GM19043 (cell line): ENCODE measurements around the gene HEBP1.

Experiments
- ATAC-seq: cut with Tn5 transposase; IDR thresholded peaks from one replicate; pipeline ENCODE4 v1.9.1; 2021; ENCODE audit warnings: low read depth; ENCODE audit not compliant: unreplicated experiment

Gene HEBP1

DNA sequence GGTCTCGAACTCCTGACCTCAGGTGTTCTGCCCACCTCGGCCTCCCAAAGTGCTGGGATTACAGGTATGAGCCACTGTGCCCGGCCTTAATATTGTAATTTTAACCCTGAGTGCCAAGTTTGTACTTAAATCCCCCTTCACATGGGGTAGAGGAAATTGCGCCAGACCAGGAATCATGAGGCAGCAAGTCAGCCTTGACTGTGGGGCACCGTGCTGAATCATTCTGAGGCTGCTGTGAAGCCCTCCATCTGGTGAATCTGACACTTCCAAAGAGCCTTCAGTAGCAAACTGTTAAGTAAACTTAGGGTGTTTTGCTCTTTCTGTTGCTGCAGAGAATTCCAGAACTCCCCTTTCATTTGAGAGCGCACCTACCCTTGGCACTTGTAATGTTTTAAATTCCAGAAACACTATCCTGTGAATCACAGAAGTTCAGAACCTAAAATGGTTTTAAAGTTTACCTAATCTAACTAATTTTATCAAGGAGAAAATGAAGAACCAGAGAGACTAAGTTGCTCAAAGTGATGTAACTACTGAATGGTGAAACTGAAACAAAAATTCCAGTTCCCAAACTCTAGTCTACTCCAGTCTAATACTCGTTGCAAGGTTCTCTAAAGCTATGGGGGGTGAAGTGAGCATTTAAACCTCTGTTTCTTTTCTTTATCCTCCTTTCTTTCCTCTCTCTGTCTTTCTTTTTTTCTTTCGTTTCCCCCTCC is 7.5 kb downstream of the HEBP1 start:
- ATAC-seq, result no peak

DNA sequence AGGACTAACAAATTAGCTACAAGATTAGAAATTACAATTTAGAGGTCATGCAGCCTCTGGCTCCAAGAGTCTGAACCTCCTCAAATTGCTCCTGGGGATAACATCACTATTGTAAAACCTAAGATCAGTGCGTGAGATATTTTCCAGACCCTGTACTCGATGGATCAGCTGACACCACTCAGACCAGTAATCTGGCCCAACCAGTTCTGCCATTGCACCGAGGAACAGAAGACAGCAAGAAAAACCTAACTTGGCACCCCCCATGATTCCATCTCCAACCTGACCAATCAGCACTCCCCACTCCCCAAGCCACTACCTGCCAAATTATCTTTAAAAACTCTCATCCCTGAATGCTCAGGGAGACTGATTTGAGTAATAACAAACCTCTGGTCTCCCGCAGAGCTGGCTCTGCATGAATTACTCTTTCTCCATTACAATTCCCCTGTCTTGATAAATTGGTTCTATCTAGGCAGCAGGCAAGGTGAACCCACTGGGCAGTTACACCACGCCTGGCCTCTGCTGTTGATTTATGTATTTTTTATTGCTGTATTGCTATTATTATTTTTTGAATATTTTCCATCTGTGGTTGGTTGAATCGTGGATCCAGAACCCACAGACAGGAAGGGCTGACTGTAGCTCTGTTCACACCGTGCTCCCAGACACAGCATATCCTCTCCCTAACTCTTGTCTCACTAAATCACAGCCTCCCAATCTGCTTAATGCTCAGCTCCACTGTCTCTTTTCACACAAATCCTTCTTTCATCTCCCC is 9.2 kb downstream of the HEBP1 start:
- no peak for ATAC-seq

DNA sequence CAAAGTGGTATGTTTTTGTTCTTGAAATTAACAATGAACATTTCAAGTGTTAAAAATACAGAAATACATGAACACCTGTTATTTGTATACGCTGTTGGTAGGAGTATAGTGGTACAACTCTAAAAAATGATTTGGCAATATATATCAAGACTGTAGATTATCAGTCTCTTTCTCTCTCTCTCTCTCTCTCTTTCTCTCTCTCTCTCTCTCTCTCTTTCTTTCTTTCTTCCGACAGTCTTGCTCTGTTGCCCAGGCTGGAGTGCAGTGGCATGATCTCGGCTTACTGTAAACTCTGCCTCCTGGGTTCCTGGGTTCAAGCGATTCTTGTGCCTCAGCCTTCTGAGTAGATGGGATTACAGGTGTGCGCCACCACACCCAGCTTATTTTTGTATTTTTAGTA is 12.6 kb downstream of the HEBP1 start:
- no peak for ATAC-seq

DNA sequence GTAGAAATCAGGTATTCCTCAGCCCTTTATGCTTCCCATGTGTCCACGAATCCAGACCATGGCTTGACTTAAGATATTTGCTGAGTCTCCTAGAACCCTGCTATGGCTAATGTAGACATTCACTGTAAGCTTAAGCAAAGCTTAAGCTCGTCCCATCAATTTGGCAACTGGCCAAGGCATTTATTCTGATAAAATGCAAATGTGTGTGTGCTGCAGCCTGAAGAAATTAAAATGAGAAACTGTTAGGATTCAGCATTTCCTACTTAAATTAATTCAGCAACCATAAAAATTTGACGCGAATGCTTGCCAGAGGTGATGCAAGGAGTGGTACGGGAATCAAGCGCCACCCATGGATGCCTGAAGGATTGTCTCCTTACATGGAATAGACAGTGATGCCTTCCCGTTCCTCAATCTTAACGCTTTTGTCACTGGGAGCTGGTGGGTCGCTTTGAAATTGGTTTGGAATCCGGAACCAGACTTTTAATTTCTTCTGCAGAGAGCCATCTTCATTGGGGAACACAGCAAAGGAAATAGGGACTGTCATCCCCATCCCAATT is 13.2 kb downstream of the HEBP1 start:
- no peak for ATAC-seq

GRCh38 chr12:12985817-12986408 is 14.2 kb downstream of the HEBP1 start:
- no peak for ATAC-seq

DNA sequence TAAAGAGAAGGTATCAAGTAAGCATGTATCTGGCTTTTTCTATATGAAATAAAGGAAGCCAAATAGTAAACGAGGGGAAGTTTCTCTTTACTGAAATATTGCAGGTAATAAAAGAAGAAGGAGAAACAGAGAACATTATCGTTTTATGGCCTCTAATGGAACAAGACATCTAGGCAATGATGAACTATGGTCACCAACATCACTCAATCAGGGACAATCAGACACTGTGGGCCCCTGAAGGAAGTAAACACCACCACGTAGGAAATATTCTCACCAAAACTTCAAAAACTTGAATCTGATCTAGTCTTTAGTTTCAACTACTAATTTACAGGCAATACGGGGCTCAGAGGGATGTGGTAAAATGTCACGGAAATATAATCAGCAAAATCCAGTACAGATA is 15.9 kb downstream of the HEBP1 start:
- no peak for ATAC-seq

DNA sequence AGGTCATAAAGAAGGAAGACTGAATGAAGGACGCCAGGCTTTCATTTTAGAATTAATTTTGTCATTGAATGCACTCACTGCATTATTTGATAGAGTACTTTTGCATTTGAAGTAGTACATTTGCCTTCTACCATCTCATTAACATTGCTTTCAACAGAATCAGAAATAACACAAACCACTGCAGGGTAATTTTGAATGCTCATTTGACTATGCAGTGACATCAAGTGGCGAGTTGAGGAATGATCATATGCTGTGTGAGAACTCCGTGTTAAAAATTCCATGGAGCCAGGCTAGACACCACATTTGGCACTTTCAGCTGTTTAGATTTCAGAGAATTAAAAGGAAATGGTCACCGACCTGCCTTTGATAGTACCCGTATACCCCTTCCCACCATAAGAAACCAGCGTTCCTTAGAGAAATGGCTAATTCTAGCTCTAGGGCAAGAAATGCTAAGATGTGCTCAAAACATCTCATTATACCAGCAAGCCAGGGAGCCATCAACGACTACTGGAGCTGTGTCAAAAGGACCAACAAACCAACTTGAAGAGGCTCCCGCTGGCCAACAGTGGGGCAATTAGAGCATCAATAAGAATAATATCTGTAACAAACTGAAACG is 16.5 kb downstream of the HEBP1 start:
- no peak for ATAC-seq

GRCh38 chr12:12982331-12982730 is 17.7 kb downstream of the HEBP1 start:
- no peak for ATAC-seq

GRCh38 chr12:12979731-12980259 is 20.3 kb downstream of the HEBP1 start:
- ATAC-seq, result no peak

DNA sequence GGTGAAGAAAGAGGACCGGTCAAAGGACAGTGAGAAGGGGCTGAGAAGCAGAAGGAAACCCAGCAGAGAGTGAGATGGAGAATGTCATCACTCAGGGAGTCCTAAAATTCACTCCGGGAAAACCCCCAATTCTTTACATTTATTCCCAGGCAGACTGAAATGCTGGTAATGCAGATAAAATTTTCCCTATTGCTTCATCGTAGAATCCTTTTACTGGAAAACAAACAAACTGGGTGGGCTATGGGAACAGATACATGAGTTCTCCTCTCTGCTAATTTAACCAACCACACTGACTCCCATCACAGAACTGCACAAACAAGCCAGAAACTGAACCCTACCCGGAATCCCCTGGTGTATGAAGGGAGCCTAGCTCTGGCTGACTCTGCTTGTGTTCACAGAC is 20.9 kb downstream of the HEBP1 start:
- ATAC-seq, result no peak

GRCh38 chr12:12977231-12977630 is 22.8 kb downstream of the HEBP1 start:
- ATAC-seq, result no peak

GRCh38 chr12:12976366-12976765 is 23.7 kb downstream of the HEBP1 start:
- ATAC-seq, result no peak

DNA sequence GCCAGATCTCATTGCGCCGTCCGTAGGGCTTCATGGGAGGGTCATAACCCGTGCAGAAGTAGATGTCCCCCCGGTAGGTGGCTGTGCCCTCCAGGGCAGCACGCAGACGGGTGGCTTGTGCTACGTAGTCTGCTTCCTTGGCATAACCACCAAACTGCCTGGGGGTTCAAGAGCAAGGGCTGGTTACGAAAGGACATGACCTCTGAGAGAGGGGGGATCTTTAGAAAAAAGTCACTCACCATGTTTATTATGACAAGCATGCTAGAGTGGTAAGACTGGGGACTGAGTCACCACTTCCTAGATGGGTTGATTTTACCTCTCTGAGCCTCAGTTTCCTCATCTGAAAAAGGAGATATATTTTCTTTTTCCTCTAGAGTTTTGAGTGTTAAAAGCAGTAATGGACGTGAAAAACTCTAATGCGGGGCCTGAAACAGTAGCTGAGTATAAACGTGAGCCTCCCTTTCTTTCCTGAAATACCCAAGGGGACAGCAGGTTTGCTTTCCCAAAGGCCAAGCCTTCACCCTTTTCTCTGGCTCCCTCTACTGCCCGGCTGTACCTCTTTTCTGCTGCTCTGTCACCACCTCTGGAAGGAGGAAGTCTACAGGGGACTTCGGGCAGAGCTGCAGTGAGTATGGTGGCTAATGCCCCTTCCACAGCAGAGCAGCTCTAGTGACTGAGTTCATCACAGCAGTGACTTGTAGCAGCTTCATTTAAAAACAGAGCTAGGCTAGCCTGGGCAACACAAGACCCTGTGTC is 24.6 kb downstream of the HEBP1 start:
- no peak for ATAC-seq

DNA sequence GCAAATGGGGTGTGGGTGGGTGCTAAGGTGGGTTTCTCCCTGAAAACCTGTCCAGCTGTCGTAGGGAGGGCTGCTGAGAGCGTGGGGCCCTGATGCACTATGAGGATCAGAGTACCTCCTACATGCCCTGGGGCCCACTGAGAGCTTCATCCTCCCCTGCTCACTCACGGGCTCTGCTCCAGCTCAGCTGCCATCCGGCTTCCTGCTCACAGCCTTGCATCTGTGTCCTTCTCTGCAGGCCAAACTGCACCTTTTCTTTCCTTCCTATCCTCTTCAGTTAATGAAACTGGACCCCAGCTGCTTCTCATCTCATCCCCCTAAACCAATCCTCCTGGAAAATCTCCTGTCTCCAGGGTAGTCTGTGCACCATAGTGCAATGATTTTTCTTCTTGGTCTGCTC is 25.9 kb downstream of the HEBP1 start:
- ATAC-seq, result no peak

GRCh38 chr12:12973019-12973418 is 27.0 kb downstream of the HEBP1 start:
- ATAC-seq, result no peak

GRCh38 chr12:12965836-12966235 is 34.2 kb downstream of the HEBP1 start:
- no peak for ATAC-seq

GRCh38 chr12:12964255-12964654 is 35.8 kb downstream of the HEBP1 start:
- no peak for ATAC-seq

- no peak for ATAC-seq
These were observed 39.3 kb downstream of the HEBP1 start for GRCh38 chr12:12960639-12961209.

DNA sequence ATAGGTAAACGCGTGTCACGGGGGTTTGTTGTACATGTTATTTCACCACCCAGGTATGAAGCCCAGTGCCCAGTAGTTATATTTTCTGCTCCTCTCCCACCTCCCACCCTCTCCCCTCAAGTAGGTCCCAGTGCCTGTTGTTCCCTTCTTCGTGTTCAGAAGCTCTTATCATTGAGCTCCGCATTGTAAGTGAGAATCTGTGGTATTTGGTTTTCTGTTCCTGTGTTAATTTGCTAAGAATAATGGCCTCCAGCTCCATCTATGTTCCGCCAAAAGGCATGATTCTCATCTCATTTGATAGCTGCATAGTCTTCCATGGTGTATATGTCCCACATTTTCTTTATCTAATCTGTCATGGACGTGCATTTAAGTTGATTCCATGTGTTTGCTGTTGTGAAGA is 41.2 kb downstream of the HEBP1 start:
- no peak for ATAC-seq
